ENCODE results near the gene MYL11.

GRCh38 chr16:30401768-30402425 is 27.3 kb downstream of the MYL11 start:
- no peak for TF ChIP-seq CTCF (IDR thresholded peaks at IDR 0.05)
- TF ChIP-seq POLR2A (IDR thresholded peaks at IDR 0.05): no peak
- no peak for TF ChIP-seq EP300 (IDR thresholded peaks at IDR 0.05)
